ENCODE results near the gene ZNF662.

The ZNF662 gene

DNA sequence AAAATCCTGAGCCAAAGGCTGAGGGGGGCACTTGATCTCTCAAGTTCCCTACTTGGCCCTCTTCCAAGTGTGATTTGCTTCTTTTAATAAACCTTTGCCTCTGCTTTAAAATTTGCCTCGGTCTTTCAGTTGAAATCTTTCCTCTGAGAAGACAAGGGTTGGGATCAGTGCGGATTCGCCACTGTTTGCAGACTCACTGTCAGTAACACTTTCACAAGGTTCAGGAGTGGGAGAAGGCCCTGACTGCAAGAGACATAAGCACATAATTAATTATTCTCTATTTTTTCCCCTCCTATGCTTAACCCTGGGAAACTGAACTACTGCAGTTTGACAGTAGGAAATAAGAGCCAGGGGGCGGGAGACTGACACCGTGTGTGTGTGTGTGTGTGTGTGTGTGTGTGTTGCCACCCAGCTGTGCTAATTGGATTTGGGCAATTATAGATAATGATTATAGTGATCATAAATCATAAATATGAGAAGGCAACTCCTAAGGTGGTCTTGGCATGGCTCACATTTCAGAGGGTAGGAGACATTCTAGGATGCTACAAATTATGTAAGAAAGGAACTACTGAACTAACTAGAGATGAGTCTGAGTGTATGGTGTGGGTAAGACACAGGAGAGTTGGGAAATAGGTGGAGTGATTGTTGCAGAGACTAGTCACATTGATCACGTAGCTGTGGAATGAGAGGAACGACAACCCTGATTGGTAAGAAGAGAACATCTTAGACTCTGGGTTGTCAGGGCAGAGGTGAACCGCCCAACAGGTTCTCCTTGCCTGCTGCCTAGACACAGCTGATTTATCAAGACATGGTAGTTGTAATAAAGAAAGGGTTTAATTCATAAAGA lies 5.5 kb upstream of the ZNF662 start:
- Histone ChIP-seq H3K27me3 (replicated peaks) (peaks cover 2% of the 10 kb centered on the region), H3K36me3 (replicated peaks) (no peaks in the 10 kb centered on the region), H3K27ac (no peak overlapping the region), H3K4me3 (ENCODE audit: low read depth, low read length) (no peak overlapping the region)
- no peak for DNase-seq
- in situ Hi-C loops (cut with HindIII; ENCODE audit: low pct_ligation_motif_present, low sequenced_read_pairs), result no loop called here
- TF ChIP-seq, protein P1, sequence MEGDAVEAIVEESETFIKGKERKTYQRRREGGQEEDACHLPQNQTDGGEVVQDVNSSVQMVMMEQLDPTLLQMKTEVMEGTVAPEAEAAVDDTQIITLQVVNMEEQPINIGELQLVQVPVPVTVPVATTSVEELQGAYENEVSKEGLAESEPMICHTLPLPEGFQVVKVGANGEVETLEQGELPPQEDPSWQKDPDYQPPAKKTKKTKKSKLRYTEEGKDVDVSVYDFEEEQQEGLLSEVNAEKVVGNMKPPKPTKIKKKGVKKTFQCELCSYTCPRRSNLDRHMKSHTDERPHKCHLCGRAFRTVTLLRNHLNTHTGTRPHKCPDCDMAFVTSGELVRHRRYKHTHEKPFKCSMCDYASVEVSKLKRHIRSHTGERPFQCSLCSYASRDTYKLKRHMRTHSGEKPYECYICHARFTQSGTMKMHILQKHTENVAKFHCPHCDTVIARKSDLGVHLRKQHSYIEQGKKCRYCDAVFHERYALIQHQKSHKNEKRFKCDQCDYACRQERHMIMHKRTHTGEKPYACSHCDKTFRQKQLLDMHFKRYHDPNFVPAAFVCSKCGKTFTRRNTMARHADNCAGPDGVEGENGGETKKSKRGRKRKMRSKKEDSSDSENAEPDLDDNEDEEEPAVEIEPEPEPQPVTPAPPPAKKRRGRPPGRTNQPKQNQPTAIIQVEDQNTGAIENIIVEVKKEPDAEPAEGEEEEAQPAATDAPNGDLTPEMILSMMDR (IDR thresholded peaks at IDR 0.05; ENCODE audit: low read depth, low read length, missing control alignments), result no peak

GRCh38 chr3:42901073-42901415 lies 4.9 kb upstream of the ZNF662 start:
- H3K36me3 ChIP-seq (replicated peaks), result no peaks in the 10 kb centered on the region
- H3K27ac ChIP-seq, result no peak overlapping the region
- peaks cover 2% of the 10 kb centered on the region for H3K27me3 ChIP-seq (replicated peaks)
- no peak overlapping the region for H3K4me3 ChIP-seq (ENCODE audit: low read depth, low read length)
- no peak for DNase-seq
- in situ Hi-C loops (cut with HindIII; ENCODE audit: low pct_ligation_motif_present, low sequenced_read_pairs), result no loop called here
- TF ChIP-seq, protein P1 (IDR thresholded peaks at IDR 0.05; ENCODE audit: low read depth, low read length, missing control alignments), result no peak

GRCh38 chr3:42902257-42902656 lies 3.7 kb upstream of the ZNF662 start:
- no peak for DNase-seq
- Histone ChIP-seq H3K27me3 (replicated peaks) (peaks cover 2% of the 10 kb centered on the region), H3K27ac (no peak overlapping the region), H3K4me3 (ENCODE audit: low read depth, low read length) (no peak overlapping the region), H3K36me3 (replicated peaks) (no peaks in the 10 kb centered on the region)
- in situ Hi-C loops (cut with HindIII; ENCODE audit: low pct_ligation_motif_present, low sequenced_read_pairs), result no loop called here
- TF ChIP-seq, protein P1 (IDR thresholded peaks at IDR 0.05; ENCODE audit: low read depth, low read length, missing control alignments), result no peak

DNA sequence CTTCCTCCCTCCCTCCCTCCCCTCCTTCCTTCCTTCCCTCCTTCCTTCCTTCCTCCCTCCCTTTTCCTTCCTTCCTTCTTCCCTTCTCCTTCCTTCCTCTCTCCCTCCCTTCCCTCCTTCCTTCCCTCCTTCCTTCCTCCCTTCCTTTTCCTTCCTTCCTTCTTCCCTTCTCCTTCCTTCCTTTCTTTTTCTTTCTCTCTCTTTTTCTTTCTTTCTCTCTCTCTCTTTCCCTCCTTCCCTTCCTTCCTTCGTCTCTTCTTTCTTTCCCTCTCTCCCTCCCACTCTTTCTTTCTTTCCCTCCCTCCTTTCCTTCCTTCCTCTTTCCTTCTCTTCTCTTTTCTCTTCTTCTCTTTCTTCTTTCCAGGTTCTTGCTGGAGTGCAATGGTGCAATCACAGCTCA lies 1.9 kb upstream of the ZNF662 start:
- H3K36me3 ChIP-seq (replicated peaks), result no peaks in the 10 kb centered on the region
- TF ChIP-seq, protein P1 (IDR thresholded peaks at IDR 0.05; ENCODE audit: low read depth, low read length, missing control alignments), result no peak
- H3K27me3 ChIP-seq (replicated peaks), result peaks cover 2% of the 10 kb centered on the region
- no peak overlapping the region for H3K27ac ChIP-seq
- no peak overlapping the region for H3K4me3 ChIP-seq (ENCODE audit: low read depth, low read length)
- no peak for DNase-seq
- in situ Hi-C loops (cut with HindIII; ENCODE audit: low pct_ligation_motif_present, low sequenced_read_pairs), result no loop called here

DNA sequence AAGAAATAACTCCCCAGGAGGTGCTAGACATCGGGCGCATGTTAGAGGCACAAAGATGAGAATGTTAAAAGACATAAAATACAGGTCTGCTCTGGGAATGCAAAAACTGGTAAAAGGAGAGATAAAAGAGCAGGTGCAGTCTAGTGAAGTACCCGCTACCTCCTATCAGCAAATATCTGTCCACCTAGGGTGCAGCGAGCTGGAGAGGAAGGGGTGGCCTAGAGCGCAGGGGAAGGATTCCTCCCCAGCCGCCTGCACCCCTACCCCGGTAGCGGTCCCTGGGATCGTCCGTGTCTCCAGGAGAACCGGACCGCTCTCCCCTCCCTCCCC lies 237 bp upstream of the ZNF662 start:
- H3K27ac ChIP-seq, result no peak overlapping the region
- peak overlapping the region; percentile 59 for H3K4me3 ChIP-seq (ENCODE audit: low read depth, low read length)

More for the DNA sequence above, 237 bp upstream of the ZNF662 start:
- DNase-seq, result no peak
- peaks cover 2% of the 10 kb centered on the region for H3K27me3 ChIP-seq (replicated peaks)
- TF ChIP-seq, protein P1 (IDR thresholded peaks at IDR 0.05; ENCODE audit: low read depth, low read length, missing control alignments), result no peak
- no peaks in the 10 kb centered on the region for H3K36me3 ChIP-seq (replicated peaks)
- in situ Hi-C loops (cut with HindIII; ENCODE audit: low pct_ligation_motif_present, low sequenced_read_pairs), result no loop called here

Data from brain microvascular endothelial cell (primary cell).